ENCODE data around the gene G2E3. TPM values are rescaled to one million over a fixed set of nuclear protein-coding genes. Genes with fewer than 3 reads are reported as not detected.

The G2E3 gene, protein sequence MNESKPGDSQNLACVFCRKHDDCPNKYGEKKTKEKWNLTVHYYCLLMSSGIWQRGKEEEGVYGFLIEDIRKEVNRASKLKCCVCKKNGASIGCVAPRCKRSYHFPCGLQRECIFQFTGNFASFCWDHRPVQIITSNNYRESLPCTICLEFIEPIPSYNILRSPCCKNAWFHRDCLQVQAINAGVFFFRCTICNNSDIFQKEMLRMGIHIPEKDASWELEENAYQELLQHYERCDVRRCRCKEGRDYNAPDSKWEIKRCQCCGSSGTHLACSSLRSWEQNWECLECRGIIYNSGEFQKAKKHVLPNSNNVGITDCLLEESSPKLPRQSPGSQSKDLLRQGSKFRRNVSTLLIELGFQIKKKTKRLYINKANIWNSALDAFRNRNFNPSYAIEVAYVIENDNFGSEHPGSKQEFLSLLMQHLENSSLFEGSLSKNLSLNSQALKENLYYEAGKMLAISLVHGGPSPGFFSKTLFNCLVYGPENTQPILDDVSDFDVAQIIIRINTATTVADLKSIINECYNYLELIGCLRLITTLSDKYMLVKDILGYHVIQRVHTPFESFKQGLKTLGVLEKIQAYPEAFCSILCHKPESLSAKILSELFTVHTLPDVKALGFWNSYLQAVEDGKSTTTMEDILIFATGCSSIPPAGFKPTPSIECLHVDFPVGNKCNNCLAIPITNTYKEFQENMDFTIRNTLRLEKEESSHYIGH
- 26.6 and 34.8 TPM in 2 replicates for total RNA-seq
- 3.2 and 4.2 TPM in 2 replicates for polyA plus RNA-seq
- 5.9 and 6.2 TPM in 2 replicates for polyA plus RNA-seq (2011; cell fraction: cytosol; rRNA removed)
- polyA plus RNA-seq (2011; cell fraction: nucleus; rRNA removed), result 13.3 and 20.1 TPM in 2 replicates
- polyA plus RNA-seq (2012), result 12.5 and 19.0 TPM in 2 replicates
- 6.9 and 10.6 TPM in 2 replicates for polyA minus RNA-seq
- polyA minus RNA-seq (2011; cell fraction: cytosol; rRNA and poly(A)+ RNA removed), result 17.3 TPM
- polyA minus RNA-seq (2011; cell fraction: nucleus; rRNA and poly(A)+ RNA removed), result 23.6 and 35.8 TPM in 2 replicates
- percentile 91 among the genes with signal in this experiment for Bru-seq, nascent RNA
- percentile 76 among the genes with signal in this experiment for BruChase-seq, experiment 1, labeled RNA remaining after a 6-hour chase
- BruChase-seq, experiment 2, labeled RNA remaining after a 2-hour chase, result percentile 88 among the genes with signal in this experiment
- long read RNA-seq, full-length matches to known transcripts, result 48 of 63 reads
- long read RNA-seq, partial matches to known transcripts, result 3 of 63 reads
- long read RNA-seq, other reads (novel, unspliced or antisense), result 12 of 63 reads

DNA sequence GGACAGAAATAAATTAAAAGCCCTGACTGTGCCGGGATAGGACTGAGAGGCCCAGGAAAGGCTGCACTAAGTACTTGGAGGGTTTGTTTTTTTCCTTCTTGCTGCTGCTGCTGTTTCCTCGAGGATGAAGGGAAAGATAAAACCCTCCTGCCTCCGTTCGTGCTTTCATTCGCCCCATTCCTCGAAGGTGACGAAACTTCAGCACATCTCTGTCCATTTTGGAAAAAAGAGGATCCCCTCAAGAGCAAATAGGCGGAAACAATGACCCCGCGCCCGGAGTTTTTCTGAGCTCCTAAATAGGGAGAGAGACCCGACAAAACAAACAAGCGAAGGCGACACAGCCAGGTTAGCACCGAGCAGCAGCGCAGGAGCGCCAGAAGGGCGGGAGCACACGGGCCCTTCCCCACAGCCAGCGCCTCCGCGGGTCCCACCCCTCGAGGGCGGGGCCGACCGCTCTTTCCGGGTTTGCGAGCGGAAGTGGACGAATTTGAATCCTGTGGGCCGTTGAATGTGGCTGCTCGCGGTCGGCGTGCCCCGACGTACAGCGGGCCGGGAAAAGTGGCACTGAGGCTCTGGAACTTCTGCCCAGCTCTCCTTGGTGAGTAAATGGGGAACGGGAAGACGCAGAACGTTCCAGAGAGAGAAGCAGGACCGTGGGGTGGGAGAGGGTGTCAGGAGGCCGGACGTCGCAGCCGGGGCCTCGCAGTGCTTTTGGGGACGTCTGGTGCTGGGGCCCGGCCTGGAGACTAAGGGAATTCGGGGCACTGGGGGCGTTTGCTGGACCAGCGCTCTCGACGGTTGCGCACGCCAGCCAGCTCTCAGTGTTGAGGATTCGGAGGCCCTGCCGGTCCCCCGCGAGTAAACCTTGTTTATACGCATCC, at the start of gene G2E3:
TSS of gene G2E3 (plus strand) at position 484 of the 881 bp plus-strand sequence. CDS start 21,922 bp downstream, outside the sequence.
- H2AFZ ChIP-seq (ENCODE audit: low read depth, low read length), result peak within 1 kb of the TSS; percentile 69
- H3K4me2 ChIP-seq (ENCODE audit: insufficient read depth, low read length), result peak within 1 kb of the TSS; percentile 94
- H3K27me3 ChIP-seq (ENCODE audit: control insufficient read depth in 2 of 2, insufficient read depth in 2 of 2, low read length in 2 of 2), result no peaks in the 10 kb centered on the region
- peak within 1 kb of the TSS; percentile 82 for H3K9ac ChIP-seq (replicated peaks; ENCODE audit: extremely low read depth, insufficient read depth, low read length)
- H3K9me3 ChIP-seq (replicated peaks; ENCODE audit: control insufficient read depth, insufficient read depth, low read length), result no peaks in the 10 kb centered on the region
- ChIA-PET CTCF (interaction anchor here (1.0 kb wide), 1 partner anchor 37 kb away, joined by 3 read pairs; no protein-coding TSS in a partner anchor), POLR2A (no interaction called here)
- dilution Hi-C loops (cut with MboI; ENCODE audit: extremely low pct_ligation_motif_present, low sequenced_read_pairs) (no loop called here), intact Hi-C loops (cut with micrococcal nuclease) (loop anchor here (1.0 to 5.0 kb wide), 3 partner anchors 52 to 632 kb away; partner anchors contain the start of genes PRKD1 and SCFD1)
- H3K79me2 ChIP-seq (ENCODE audit: control insufficient read depth, insufficient read depth, low read length), result peaks cover 48% of the 10 kb centered on the region
- H3K4me3 ChIP-seq (replicated peaks in 1 of 3; ENCODE audit: insufficient read depth in 1 of 3, low read depth in 1 of 3, low read length in 3 of 3), result peak within 1 kb of the TSS; percentile 90 to 97 (median 94)
- DNase-seq (ENCODE audit: low read depth, low spot score) (peak; percentile 89), FAIRE-seq (peak; percentile 92)
- no peaks in the 10 kb centered on the region for H3K36me3 ChIP-seq (ENCODE audit: control insufficient read depth in 2 of 2, extremely low read depth in 1 of 2, insufficient read depth in 2 of 2, low read length in 2 of 2)
- H3K27ac ChIP-seq (ENCODE audit: insufficient read depth, low read depth, low read length), result peak within 1 kb of the TSS; percentile 66
- H3K9me1 ChIP-seq (replicated peaks; ENCODE audit: control insufficient read depth, extremely low read depth, insufficient read depth, low read length), result no peaks in the 10 kb centered on the region
- TSS peak; percentile 92 for BruUV-seq (replicated peaks)
- H3K4me1 ChIP-seq (ENCODE audit: control insufficient read depth, extremely low read depth, insufficient read depth, low read length), result peaks cover 12% of the 10 kb centered on the region
- peak; percentile 86 for TF ChIP-seq POLR2A (IDR thresholded peaks at IDR 0.05; ENCODE audit: low read depth, low read length)
- TF ChIP-seq, protein P1, sequence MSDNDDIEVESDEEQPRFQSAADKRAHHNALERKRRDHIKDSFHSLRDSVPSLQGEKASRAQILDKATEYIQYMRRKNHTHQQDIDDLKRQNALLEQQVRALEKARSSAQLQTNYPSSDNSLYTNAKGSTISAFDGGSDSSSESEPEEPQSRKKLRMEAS (IDR thresholded peaks at IDR 0.05; ENCODE audit: insufficient read depth, insufficient read length), result peak; percentile 54
- TF ChIP-seq POLR2AphosphoS5 (IDR thresholded peaks at IDR 0.05; ENCODE audit: insufficient read depth, low read depth, low read length), result peak; percentile 80
- TF ChIP-seq, protein P2, sequence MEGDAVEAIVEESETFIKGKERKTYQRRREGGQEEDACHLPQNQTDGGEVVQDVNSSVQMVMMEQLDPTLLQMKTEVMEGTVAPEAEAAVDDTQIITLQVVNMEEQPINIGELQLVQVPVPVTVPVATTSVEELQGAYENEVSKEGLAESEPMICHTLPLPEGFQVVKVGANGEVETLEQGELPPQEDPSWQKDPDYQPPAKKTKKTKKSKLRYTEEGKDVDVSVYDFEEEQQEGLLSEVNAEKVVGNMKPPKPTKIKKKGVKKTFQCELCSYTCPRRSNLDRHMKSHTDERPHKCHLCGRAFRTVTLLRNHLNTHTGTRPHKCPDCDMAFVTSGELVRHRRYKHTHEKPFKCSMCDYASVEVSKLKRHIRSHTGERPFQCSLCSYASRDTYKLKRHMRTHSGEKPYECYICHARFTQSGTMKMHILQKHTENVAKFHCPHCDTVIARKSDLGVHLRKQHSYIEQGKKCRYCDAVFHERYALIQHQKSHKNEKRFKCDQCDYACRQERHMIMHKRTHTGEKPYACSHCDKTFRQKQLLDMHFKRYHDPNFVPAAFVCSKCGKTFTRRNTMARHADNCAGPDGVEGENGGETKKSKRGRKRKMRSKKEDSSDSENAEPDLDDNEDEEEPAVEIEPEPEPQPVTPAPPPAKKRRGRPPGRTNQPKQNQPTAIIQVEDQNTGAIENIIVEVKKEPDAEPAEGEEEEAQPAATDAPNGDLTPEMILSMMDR (IDR thresholded peaks at IDR 0.05; ENCODE audit: extremely low read depth in 1 of 2, insufficient read depth in 1 of 2, low read depth in 1 of 2, low read length in 2 of 2), result no peak
- no peaks in the 10 kb centered on the region for H4K20me1 ChIP-seq (replicated peaks; ENCODE audit: control insufficient read depth, extremely low read depth, insufficient read depth, low read length)

Data from endothelial cell of umbilical vein (primary cell).